Activated gamma-delta T cell (primary cell): ENCODE data around the gene ACSL1.

Source experiments
- DNase-seq: peaks from one replicate; lab custom pipeline; 2025; lab: John Stamatoyannopoulos, UW
- total RNA-seq, 2 donors: gene quantifications; one replicate each; lab custom pipeline; 2026; lab: John Stamatoyannopoulos, UW

The ACSL1 gene
- total RNA-seq = 28.4 to 47.0 reads per million in 2 donors

- DNase-seq = peak; percentile 72
Measured at GRCh38 chr4:184825896-184826690, at the start of gene ACSL1. Gene ACSL1, minus strand, starts transcription at chr4:184825968. Its CDS starts 22,454 bp downstream, at chr4:184803514.

- no peak for DNase-seq
Measured at GRCh38 chr4:184873054-184873453, 47.3 kb upstream of the ACSL1 start.

GRCh38 chr4:184870718-184871117 is 45.0 kb upstream of the ACSL1 start:
- no peak for DNase-seq

- DNase-seq = no peak
Measured at GRCh38 chr4:184868623-184869022, 42.9 kb upstream of the ACSL1 start.

GRCh38 chr4:184863916-184864315 is 38.1 kb upstream of the ACSL1 start:
- DNase-seq = no peak

- DNase-seq = no peak
Measured at GRCh38 chr4:184861047-184861446, 35.3 kb upstream of the ACSL1 start.

GRCh38 chr4:184860018-184860779 is 34.4 kb upstream of the ACSL1 start:
- no peak for DNase-seq

- no peak for DNase-seq
Measured at GRCh38 chr4:184857441-184858121, 31.8 kb upstream of the ACSL1 start.

- DNase-seq = no peak
Measured at GRCh38 chr4:184856277-184856609, 30.5 kb upstream of the ACSL1 start.

GRCh38 chr4:184854673-184855072 is 28.9 kb upstream of the ACSL1 start:
- DNase-seq = no peak

- DNase-seq = no peak
Measured at GRCh38 chr4:184853436-184853835, 27.7 kb upstream of the ACSL1 start.

- no peak for DNase-seq
Measured at GRCh38 chr4:184851886-184852285, 26.1 kb upstream of the ACSL1 start.

- DNase-seq = no peak
Measured at GRCh38 chr4:184851200-184851541, 25.4 kb upstream of the ACSL1 start.

- DNase-seq = no peak
Measured at GRCh38 chr4:184850431-184851199, 24.8 kb upstream of the ACSL1 start.

- no peak for DNase-seq
Measured at GRCh38 chr4:184850018-184850417, 24.2 kb upstream of the ACSL1 start.

GRCh38 chr4:184849185-184849584 is 23.4 kb upstream of the ACSL1 start:
- no peak for DNase-seq

- DNase-seq = no peak
Measured at GRCh38 chr4:184848510-184848909, 22.7 kb upstream of the ACSL1 start.

- DNase-seq = no peak
Measured at GRCh38 chr4:184846531-184846930, 20.8 kb upstream of the ACSL1 start.

- DNase-seq = no peak
Measured at GRCh38 chr4:184845367-184846021, 19.7 kb upstream of the ACSL1 start.

GRCh38 chr4:184844742-184845141 is 19.0 kb upstream of the ACSL1 start:
- DNase-seq = no peak

GRCh38 chr4:184843984-184844554 is 18.3 kb upstream of the ACSL1 start:
- DNase-seq = no peak
